ENCODE data around the gene MT1G.
"Not testable (repeated sequence)": the region's sequence is repeated elsewhere in the genome, so short reads cannot be mapped to it uniquely, and the experiment has no call there.

The MT1G gene

DNA sequence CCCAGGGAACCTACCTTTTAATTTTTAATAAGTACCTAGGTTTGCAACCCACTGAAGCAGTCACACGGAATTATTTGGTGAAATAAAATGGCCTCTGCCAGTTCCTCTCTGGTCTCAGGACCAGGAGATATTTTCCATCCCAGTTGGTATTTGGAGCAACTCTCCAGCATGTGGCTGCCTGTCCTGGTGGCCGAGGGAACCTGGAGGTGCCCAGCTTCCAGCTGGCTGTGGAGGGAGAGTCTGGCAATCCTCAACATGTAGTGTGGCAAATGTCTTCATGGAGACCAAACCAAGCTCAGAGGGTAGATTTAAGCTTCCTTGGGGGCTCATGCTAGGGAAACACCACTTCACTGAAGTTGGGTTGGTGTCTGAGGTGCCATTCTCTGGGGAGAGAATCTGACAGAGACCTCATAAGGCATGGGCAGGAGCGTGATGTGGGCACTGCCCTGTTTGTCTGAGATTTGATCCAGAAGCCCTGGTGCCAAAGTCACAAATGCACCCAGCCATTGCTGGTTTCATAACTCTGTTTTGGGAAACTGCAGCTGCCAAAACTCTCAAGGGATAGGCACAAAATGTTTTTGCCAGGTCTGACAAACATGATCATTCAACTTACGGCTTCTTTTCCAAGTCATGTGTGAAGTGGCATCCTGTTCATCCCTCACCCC lies 17.2 kb upstream of the MT1G start:
- in situ Hi-C loops (cut with MboI; ENCODE audit: low sequenced_read_pairs), result no loop called here

- in situ Hi-C loops (cut with MboI; ENCODE audit: low sequenced_read_pairs), result no loop called here
Measured at GRCh38 chr16:56684256-56684925, 16.5 kb upstream of the MT1G start.

DNA sequence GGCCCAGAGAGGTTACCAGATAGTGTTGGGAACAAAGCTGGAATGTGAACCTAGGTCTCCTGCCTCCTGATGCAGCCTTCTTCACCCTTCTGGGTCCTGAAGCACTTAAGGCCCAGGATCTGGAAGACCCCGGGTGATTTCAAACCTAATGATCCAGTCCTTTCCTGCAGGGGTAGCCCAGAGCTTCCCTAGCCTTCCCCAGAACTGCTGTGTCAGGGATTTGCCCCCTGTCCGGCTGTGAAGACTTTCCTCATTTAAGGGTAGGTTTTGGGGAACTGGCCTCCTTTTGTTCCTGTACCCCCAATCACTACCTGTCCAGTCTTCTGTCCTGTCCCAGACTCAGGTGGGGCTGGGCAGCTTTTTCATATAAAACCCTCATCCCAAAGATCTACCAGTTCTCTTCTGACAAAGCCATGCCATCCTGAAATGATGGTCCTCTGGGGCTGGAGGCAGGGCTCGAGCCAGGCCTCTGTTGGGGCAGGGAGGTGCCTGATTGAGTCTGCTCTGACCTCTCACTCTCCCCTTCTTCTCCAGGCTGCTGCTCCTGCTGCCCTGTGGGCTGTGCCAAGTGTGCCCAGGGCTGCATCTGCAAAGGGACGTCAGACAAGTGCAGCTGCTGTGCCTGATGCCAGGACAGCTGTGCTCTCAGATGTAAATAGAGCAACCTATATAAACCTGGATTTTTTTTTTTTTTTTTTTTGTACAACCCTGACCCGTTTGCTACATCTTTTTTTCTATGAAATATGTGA lies 15.7 kb upstream of the MT1G start:
- in situ Hi-C loops (cut with MboI; ENCODE audit: low sequenced_read_pairs), result no loop called here

DNA sequence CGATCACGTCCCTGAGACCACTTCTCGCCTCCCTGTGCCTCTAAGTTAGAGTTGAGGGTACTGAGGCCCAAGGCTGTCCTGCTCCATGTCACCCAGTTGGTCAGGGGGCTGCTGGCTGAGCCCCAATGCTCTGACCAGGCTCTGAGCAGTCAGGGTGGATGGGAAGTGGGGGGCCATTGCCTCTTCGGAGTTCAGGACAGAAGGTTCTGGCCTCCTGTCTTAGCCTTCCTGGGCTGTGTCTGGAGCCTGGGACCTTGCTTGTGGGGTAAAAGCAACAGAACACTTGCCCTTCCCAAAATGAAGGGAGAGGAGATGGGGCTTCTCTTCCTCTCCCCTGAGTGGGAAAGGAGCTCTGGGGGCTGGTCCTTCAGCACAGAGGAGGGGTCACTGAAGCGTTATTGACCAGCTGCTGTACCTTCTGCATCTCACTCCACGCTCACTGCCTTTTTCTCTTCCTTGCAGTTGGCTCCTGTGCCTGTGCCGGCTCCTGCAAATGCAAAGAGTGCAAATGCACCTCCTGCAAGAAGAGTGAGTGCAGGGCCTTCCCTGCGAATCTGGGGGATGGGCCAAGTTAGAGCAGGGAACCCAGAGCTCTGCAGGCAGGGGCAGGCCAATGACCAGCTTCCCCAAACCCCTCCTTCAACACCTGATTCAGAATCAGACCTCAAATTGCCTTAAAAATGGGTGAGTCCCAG lies 15.0 kb upstream of the MT1G start:
- in situ Hi-C loops (cut with MboI; ENCODE audit: low sequenced_read_pairs), result no loop called here

- in situ Hi-C loops (cut with MboI; ENCODE audit: low sequenced_read_pairs), result no loop called here
Measured at GRCh38 chr16:56681939-56682702, 14.3 kb upstream of the MT1G start, which contains the start of gene MT1X. Gene MT1X, plus strand, starts transcription at chr16:56682470. Its CDS starts 71 bp downstream, at chr16:56682541.

DNA sequence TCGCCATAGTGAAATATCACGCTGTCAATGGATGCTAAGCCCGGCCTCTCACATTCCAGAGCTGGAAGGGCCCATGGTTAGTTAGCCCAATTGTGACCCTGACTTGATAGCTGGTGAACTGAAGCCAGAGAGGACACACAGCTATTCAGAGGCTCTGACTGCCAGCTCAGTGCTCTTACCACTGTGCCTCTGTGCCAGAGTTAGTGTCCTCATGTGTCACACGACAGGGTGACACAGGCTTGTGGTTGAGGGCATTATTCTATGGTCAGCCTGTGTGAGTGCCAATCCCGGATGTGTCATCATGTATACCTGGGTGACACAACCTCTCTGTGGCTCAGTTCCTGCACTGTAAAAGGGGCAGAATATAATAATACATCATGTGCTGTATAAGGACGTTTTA lies 12.0 kb upstream of the MT1G start:
- in situ Hi-C loops (cut with MboI; ENCODE audit: low sequenced_read_pairs), result no loop called here

DNA sequence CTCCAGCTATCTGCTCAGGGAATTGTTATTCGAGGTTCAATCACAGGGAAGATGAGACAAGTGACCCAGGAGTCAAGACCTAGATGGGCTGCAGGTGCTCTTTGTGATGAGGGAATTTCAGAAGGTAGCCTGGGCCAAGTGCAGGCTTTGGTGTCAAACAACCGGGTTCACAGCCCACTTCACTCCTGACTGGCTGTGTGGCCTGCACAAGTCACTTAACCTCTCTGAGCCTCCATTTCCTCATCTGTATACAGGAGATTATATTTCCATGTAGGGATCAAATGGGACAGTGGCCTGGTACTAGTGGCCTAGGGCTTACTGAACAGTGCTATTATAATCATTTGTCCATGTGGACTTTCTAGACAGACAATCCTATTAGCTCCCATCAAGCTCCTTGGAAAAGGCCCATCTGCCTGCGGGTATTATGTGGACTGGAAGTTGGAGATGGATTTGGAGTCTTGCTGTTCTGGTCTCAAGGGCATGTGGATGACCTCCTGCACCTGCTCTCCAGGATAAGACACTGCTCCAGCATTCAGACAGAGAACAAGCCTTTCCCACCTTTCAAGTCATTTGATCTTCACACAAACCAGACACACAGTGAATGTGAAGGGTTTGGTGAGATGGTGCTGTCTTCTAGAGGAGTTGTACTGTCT lies 11.3 kb upstream of the MT1G start:
- in situ Hi-C loops (cut with MboI; ENCODE audit: low sequenced_read_pairs), result no loop called here

DNA sequence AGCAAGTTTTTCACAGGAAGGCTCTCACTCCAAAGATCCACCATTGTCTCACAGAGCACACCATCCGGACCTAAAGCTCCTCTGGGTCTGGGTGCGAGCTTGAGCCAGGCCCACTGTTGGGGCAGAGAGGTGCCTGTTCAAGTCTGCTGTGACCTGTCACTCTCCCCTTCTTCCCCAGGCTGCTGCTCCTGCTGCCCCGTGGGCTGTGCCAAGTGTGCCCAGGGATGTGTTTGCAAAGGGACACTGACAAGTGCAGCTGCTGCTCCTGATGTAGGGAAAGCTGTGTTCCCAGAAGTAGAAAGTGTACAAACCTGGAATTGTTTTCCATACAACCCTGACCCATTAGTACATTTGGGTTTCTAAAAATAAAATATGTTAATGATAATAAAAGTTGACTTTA lies 9.6 kb upstream of the MT1G start:
- in situ Hi-C loops (cut with MboI; ENCODE audit: low sequenced_read_pairs), result no loop called here

GRCh38 chr16:56675685-56676210 lies 7.9 kb upstream of the MT1G start:
- in situ Hi-C loops (cut with MboI; ENCODE audit: low sequenced_read_pairs), result no loop called here

DNA sequence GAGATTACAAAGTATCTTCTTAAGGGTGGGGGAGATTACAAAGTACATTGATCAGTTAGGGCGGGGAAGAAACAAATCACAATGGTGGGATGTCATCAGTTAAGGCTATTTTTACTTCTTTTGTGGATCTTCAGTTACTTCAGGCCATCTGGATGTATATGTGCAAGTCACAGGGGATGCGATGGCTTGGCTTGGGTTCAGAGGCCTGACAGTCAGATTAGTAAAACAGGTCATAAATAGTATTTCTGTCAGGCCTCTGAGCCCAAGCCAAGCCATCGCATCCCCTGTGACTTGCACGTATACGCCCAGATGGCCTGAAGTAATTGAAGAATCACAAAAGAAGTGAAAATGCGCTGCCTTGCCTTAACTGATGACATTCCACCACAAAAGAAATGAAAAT lies 6.7 kb upstream of the MT1G start:
- in situ Hi-C loops (cut with MboI; ENCODE audit: low sequenced_read_pairs), result not testable (repeated sequence)

GRCh38 chr16:56673921-56674320 lies 6.1 kb upstream of the MT1G start:
- in situ Hi-C loops (cut with MboI; ENCODE audit: low sequenced_read_pairs), result no loop called here

DNA sequence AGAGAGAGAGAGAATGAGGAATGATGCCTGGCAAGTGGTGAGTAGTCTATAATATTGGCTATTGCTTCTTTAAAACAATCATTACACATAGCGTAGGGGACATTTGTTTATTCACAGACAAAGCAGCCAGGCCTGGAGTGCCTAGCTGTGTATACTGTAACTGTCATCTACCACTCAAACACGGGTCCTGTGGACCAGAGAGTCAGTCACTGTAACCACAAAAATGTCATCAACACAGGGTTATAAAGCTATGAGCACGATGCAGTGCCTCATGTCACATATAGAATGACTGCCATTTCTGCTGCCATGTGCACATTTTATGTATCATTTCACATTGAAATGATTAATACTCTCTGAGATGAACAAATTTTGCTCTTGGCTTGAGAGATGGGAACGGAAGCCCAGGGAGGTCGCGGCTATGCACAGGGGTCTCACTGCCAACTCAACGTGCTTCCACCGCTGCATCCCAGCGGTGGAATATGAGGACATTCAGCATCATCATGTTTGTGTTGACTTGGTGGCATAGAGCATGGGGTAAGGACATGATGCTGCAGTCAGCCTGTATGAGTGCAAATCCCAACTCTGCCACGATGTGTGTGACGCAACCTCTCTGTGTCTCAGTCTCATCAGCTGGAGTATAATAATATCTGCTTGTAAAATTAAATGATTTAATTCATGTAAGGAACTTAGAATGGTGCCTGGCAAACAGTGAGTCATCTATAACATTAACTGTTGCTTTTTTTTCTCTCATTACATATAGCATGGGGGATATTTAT lies 5.1 kb upstream of the MT1G start:
- in situ Hi-C loops (cut with MboI; ENCODE audit: low sequenced_read_pairs), result no loop called here

GRCh38 chr16:56672171-56672570 lies 4.3 kb upstream of the MT1G start:
- in situ Hi-C loops (cut with MboI; ENCODE audit: low sequenced_read_pairs), result not testable (repeated sequence)

GRCh38 chr16:56671691-56672090 lies 3.8 kb upstream of the MT1G start:
- in situ Hi-C loops (cut with MboI; ENCODE audit: low sequenced_read_pairs), result not testable (repeated sequence)

GRCh38 chr16:56670620-56670934 lies 2.7 kb upstream of the MT1G start:
- in situ Hi-C loops (cut with MboI; ENCODE audit: low sequenced_read_pairs), result no loop called here

DNA sequence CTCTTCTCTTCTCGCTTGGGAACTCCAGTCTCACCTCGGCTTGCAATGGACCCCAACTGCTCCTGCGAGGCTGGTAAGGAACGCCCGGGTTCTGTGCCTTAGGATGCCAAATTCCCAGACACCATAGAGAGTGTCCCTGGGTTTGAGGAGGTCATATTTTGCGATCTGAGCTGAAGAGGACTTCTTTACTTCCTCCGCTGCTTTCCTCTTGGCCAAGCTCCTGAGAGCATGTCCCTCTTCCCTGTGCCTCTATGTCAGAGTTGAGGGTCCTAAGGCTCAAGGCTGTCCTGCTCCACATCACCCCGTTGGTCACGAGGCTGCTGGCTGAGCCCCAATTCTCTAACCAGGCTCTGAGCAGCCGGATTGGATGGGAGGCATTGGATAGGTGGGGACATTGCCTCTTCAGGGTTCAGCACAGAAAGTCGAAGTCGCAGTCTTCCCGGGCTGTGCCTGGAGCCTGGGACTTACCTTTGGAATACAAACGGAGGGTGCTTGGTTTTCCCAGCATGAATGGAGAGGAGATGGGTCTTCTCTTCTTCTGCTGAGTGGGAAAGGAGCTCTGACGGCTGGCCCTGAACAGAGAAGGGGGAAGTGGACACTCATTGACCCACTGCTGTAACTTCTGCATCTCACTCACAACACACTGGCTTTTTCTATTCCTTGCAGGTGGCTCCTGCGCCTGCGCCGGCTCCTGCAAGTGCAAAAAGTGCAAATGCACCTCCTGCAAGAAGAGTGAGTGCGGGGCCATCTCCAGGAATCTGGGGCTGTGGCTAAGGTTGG lies 2.2 kb upstream of the MT1G start:
- in situ Hi-C loops (cut with MboI; ENCODE audit: low sequenced_read_pairs), result no loop called here

DNA sequence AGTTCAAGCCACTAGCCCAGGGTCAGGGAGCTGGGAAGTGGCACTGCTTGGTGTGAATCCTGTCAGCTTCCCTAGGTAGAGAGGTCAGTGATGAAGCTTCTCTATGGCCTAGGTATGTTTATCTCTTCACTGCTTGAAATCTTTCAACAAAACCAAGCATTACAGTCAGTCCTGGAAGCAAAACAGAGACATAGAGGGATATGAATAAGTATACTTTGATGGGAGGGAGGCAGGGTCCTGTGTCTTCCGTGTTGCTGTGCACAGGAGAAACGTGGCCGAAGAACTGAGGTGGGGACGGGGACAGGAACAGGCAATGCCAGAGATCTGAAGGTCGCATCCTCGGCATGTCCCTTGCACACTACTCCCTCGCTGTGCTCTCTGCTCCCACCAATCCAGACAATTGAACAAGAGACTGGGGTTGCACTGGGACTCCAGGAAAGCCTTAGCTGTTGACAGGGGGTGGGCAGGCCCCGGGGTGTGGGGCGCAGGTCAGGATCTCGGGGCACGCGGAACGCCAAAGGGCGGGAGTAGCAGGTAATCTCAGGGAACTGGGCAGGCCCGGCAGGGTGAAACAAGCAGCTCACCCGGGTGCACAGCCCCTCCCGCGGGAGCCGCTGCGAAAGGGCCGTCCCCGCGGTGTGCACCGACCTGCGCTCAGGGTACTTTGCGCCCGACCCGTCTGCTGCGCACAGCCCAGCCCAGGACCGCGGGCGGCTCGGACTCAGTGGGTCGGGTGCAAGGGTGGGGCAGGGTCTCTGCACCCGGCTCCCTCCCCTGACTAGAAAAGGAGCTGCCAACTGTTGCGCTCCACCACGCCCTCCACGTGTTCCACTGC lies 1.4 kb upstream of the MT1G start, which contains the start of gene MT1H:
MT1H (plus strand) TSS at position 810 of the 835 bp plus-strand sequence. CDS start 71 bp downstream, outside the sequence.
- in situ Hi-C loops (cut with MboI; ENCODE audit: low sequenced_read_pairs), result no loop called here
